Mucosa of descending colon (tissue), 3 donors: ENCODE data around the gene INHBA. TPM values are rescaled to one million over a fixed set of nuclear protein-coding genes. Genes with fewer than 3 reads are reported as not detected.

Experiments
- ATAC-seq: fragments of 200-7000 bp; cut with Tn5 transposase; one replicate; pipeline ENCODE4 v1.9.1; 2020; ENCODE audit warnings: mild to moderate bottlenecking, moderate library complexity
- DNase-seq, 3 donors: peaks; one replicate each; pipeline ENCODE4 v3.0.0-alpha.2; 2020
- H3K36me3 ChIP-seq: fragments of 200-600 bp; one replicate; pipeline ENCODE4 v1.8.0; 2021; ENCODE audit warnings: low read depth, mild to moderate bottlenecking
- H3K4me1 ChIP-seq: fragments of 200-600 bp; one replicate; pipeline ENCODE4 v1.8.0; 2021; ENCODE audit warnings: low read depth, mild to moderate bottlenecking
- H3K4me3 ChIP-seq: fragments of 200-600 bp; one replicate; pipeline ENCODE4 v1.8.0; 2021; ENCODE audit warnings: mild to moderate bottlenecking
- H3K9me3 ChIP-seq: fragments of 200-600 bp; one replicate; pipeline ENCODE4 v1.8.0; 2021; ENCODE audit warnings: mild to moderate bottlenecking
- intact Hi-C, 2 donors: fragments of 100-400 bp; cut with DNase I in 1 of 2; cut with micrococcal nuclease in 1 of 2; formaldehyde crosslinking; loops; one replicate each; pipeline versions ENCODE4 v1.11.0 to v1.11.1; 2022; cut with DNase I, micrococcal nuclease
- total RNA-seq, 3 donors: library from RNA; stranded (reverse); fragmentation: NEBNext Ultra II Directional in 2 of 3; extraction: Animal tissue kit (Norgen Biotek cat#: 25700) in 2 of 3; gene quantifications; one replicate each; pipeline versions ENCODE4 v1.2.1 to v1.2.4, GENCODE V29; 2021 to 2023
- TF ChIP-seq, protein P1 (sequence below): fragments of 200-600 bp; IDR thresholded peaks from one replicate; pipeline ENCODE4 v1.8.0; 2022; ENCODE audit warnings: antibody characterized with exemption, mild to moderate bottlenecking
- donor health status: DM: no; HTN: no; CAD: no; lungs with moderate emphysema.
- donor health status: DM: no; HTN: no; CAD: no.
- donor health status: DM: no; HTN: yes; CAD: no.

The INHBA gene
- total RNA-seq, 3 donors from 2014 or later, result 0.28 to 1.2 (median 0.35) TPM

DNA sequence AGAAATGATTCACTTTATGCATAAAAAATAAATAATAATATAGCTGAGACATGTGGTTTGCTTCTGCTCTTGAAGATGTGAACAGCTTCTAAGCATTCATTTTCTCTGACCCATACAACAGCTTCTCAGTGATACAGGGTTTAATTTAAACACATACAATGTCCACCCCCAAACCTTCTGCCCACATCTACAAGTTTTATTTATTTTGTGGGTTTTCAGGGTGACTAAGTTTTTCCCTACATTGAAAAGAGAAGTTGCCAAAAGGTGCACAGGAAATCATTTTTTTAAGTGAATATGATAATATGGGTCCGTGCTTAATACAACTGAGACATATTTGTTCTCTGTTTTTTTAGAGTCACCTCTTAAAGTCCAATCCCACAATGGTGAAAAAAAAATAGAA, 17.2 kb downstream of the INHBA start:
- intact Hi-C loops, result no loop called here
- no peaks in the 10 kb centered on the region for H3K9me3 ChIP-seq
- DNase-seq (no peak), ATAC-seq (no peak)
- TF ChIP-seq, protein P1, sequence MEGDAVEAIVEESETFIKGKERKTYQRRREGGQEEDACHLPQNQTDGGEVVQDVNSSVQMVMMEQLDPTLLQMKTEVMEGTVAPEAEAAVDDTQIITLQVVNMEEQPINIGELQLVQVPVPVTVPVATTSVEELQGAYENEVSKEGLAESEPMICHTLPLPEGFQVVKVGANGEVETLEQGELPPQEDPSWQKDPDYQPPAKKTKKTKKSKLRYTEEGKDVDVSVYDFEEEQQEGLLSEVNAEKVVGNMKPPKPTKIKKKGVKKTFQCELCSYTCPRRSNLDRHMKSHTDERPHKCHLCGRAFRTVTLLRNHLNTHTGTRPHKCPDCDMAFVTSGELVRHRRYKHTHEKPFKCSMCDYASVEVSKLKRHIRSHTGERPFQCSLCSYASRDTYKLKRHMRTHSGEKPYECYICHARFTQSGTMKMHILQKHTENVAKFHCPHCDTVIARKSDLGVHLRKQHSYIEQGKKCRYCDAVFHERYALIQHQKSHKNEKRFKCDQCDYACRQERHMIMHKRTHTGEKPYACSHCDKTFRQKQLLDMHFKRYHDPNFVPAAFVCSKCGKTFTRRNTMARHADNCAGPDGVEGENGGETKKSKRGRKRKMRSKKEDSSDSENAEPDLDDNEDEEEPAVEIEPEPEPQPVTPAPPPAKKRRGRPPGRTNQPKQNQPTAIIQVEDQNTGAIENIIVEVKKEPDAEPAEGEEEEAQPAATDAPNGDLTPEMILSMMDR, result no peak
- H3K36me3 ChIP-seq, result no peaks in the 10 kb centered on the region
- H3K4me1 ChIP-seq, result no peaks in the 10 kb centered on the region
- H3K4me3 ChIP-seq, result no peak overlapping the region

DNA sequence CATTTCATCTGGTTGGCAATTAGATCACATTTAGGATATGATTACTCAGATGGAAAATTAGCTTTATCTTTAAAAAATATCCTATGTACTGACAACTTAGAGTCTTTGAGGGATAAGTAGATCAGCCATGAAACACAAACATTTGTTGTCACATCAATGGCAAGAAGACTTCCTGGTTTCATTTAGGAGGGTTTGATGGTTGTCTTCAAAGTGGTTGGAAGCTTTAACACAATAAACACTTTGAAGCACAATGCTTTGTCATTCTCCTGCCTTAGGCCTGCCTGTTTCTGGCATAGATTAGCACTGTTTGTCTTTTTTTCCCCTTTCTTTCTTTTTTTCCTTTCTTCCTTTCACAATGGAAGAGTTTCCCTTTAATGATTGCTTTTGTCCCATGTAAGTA, 20.5 kb downstream of the INHBA start:
- intact Hi-C loops, result no loop called here
- DNase-seq (no peak), ATAC-seq (no peak)
- no peak overlapping the region for H3K4me3 ChIP-seq
- H3K4me1 ChIP-seq, result no peaks in the 10 kb centered on the region
- no peaks in the 10 kb centered on the region for H3K9me3 ChIP-seq
- TF ChIP-seq, protein P1, result no peak
- H3K36me3 ChIP-seq, result no peaks in the 10 kb centered on the region

DNA sequence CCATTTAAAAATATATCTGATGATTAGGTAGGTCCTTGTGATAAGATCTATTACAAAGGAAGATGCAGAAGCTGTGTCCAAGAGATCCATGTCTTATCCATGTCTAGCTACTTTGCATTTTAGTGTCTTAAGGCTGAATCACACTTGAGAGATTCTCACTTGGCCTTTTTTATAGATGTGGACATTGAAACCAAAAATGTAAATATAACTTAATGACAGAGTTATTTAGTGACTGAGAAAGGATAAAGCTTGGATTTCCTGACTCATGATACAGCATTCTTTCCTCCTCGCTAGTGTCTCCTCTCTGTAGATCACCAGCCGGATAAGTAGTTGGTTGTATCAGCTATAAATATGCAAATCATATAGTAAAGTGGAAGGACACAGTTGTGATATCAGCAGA, 23.3 kb downstream of the INHBA start:
- Histone ChIP-seq H3K4me1 (no peaks in the 10 kb centered on the region), H3K36me3 (no peaks in the 10 kb centered on the region), H3K4me3 (no peak overlapping the region), H3K9me3 (no peaks in the 10 kb centered on the region)
- intact Hi-C loops, result no loop called here
- ATAC-seq (no peak), DNase-seq (no peak)
- TF ChIP-seq, protein P1, result no peak

DNA sequence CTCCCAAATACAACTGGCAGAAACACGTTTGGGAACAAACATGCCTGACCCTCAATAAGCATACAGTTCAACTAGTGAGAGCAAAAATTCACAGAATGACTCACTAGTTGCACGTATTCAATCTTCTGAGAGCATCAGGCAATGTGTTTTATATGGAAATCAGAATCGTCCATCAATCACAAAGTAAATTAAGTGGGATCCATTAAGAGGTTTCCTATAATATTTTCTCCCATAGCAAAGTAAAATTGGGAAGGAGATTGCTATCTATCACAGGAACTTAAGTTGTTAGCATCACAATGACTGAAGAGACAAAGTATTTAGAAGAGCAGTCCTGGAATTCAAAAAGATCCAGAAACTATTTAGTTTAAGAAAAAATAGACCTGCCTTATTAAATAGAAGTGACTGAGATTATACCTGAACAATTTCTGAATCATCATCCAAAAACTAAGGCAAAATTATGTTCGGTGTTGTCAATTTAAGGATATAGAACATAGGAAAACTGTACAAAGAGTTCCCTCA, 28.3 kb downstream of the INHBA start:
- TF ChIP-seq, protein P1, result no peak
- no peak overlapping the region for H3K4me3 ChIP-seq
- intact Hi-C loops, result no loop called here
- ATAC-seq (no peak), DNase-seq (no peak)
- H3K36me3 ChIP-seq, result no peaks in the 10 kb centered on the region
- no peaks in the 10 kb centered on the region for H3K9me3 ChIP-seq
- H3K4me1 ChIP-seq, result no peaks in the 10 kb centered on the region

DNA sequence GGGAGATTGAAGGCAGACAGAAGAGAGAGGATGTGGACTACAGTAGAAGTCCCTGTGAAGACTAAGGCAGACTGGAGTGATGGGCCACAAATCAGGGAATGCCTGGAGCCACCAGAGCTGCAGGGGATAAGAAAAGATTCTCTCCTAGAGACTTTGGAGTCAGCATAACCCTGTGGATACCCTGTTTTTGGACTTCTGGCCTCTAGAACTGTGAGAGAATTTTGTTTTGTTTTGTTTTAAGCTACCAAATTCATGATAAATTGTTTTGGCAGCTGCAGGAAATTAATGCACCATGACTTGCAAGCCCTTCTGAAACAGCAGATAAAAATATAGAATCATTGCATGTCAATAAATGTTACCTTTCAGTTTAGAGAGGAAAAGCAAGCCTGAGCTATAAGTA, 41.3 kb downstream of the INHBA start:
- no peaks in the 10 kb centered on the region for H3K4me1 ChIP-seq
- intact Hi-C loops, result no loop called here
- no peak for ATAC-seq
- no peaks in the 10 kb centered on the region for H3K36me3 ChIP-seq
- DNase-seq, result no peak
- TF ChIP-seq, protein P1, result no peak
- H3K9me3 ChIP-seq, result no peaks in the 10 kb centered on the region
- no peak overlapping the region for H3K4me3 ChIP-seq

DNA sequence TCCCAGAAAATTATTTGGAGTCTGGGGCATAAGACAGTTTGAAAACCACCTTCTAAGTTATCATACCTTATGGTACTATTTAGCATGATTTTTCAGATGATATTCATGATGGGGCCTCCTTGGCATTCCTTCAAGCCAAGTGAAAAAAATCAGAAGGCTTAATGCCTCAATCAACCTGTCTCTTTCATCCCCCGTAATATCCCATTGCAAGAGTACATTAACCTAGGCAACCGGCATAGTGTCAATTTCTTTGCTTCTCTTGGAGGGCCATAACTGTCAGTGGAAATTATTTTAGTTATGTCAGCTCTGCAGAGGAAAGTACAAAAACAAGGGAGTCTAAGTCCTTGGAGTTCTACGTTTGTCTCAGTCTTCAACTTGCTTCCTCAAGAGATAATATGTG, 43.4 kb downstream of the INHBA start:
- TF ChIP-seq, protein P1, result no peak
- no peaks in the 10 kb centered on the region for H3K36me3 ChIP-seq
- H3K4me1 ChIP-seq, result no peaks in the 10 kb centered on the region
- intact Hi-C loops, result no loop called here
- no peaks in the 10 kb centered on the region for H3K9me3 ChIP-seq
- DNase-seq, result no peak
- no peak for ATAC-seq
- H3K4me3 ChIP-seq, result no peak overlapping the region
